PC-3 (cell line): ENCODE results near the gene GJD3. TPM values are rescaled to one million over a fixed set of nuclear protein-coding genes. Genes with fewer than 3 reads are reported as not detected.

Experiments used
- ATAC-seq: fragments of 200-7000 bp; cut with Tn5 transposase; 2 replicates; pipeline ENCODE4 v1.9.1; 2020; ENCODE audit warnings: mild to moderate bottlenecking, moderate library complexity
- BruUV-seq: library from RNA; stranded (reverse); fragments of 400-500 nt; replicated peaks from 2 replicates; lab custom pipeline; 2021; lab: Mats Ljungman, UMichigan
- CTCF ChIA-PET: fragments of 300-600 bp; sonication (Branson Sonifier 250); formaldehyde crosslinking; loops from one replicate; lab custom pipeline; 2022; ENCODE audit warnings: antibody characterized with exemption; lab: Charles Lee
- POLR2A ChIA-PET: fragments of 300-600 bp; sonication (Branson Sonifier 250); formaldehyde crosslinking; loops from one replicate; lab custom pipeline; 2022; ENCODE audit warnings: antibody characterized with exemption; ENCODE audit not compliant: unreplicated experiment; lab: Charles Lee
- DNase-seq: peaks from one replicate; pipeline ENCODE4 v3.0.0-alpha.2; 2015
- H2AFZ ChIP-seq: fragments of 300-600 bp; sonication (generic); 2 replicates; pipeline ENCODE4 v1.6.0; 2016; ENCODE audit warnings: antibody characterized with exemption, low read length
- H3F3A ChIP-seq: fragments of 300-600 bp; sonication (generic); one replicate; pipeline ENCODE4 v1.6.0; 2017; ENCODE audit warnings: antibody characterized with exemption, low read length, control low read depth, mild to moderate bottlenecking; ENCODE audit not compliant: unreplicated experiment
- H3K27ac ChIP-seq: fragments of 300-600 bp; sonication (generic); 2 replicates; pipeline ENCODE4 v1.5.1; 2016; ENCODE audit warnings: mild to moderate bottlenecking, low read length
- H3K27me3 ChIP-seq: fragments of 300-600 bp; sonication (generic); 2 replicates; pipeline ENCODE4 v1.6.1; 2016; ENCODE audit warnings: low read length, mixed read lengths
- H3K36me3 ChIP-seq: fragments of 300-600 bp; sonication (generic); 2 replicates; pipeline ENCODE4 v1.6.1; 2016; ENCODE audit warnings: low read depth, mixed run types, low read length, mixed read lengths
- H3K4me1 ChIP-seq: fragments of 300-600 bp; sonication (generic); 2 replicates; pipeline ENCODE4 v1.5.1; 2016; ENCODE audit warnings: low read length; ENCODE audit not compliant: insufficient read depth
- H3K4me2 ChIP-seq: fragments of 300-600 bp; sonication (generic); 2 replicates; pipeline ENCODE4 v1.6.0; 2016; ENCODE audit warnings: low read length
- H3K4me3 ChIP-seq: fragments of 300-600 bp; sonication (generic); 2 replicates; pipeline ENCODE4 v1.5.1; 2016; ENCODE audit warnings: mild to moderate bottlenecking, low read length, mixed read lengths
- H3K79me2 ChIP-seq: fragments of 300-600 bp; sonication (generic); 2 replicates; pipeline ENCODE4 v1.6.1; 2017; ENCODE audit warnings: low read length, mixed read lengths
- H3K9ac ChIP-seq: fragments of 300-600 bp; sonication (generic); 2 replicates; pipeline ENCODE4 v1.6.0; 2016; ENCODE audit warnings: mild to moderate bottlenecking, low read length
- H3K9me2 ChIP-seq: fragments of 300-600 bp; sonication (generic); replicated peaks from 2 replicates; pipeline ENCODE4 v1.6.1; 2016; ENCODE audit warnings: mixed run types, low read length, mixed read lengths
- H3K9me3 ChIP-seq: fragments of 300-600 bp; sonication (generic); 2 replicates; pipeline ENCODE4 v1.6.1; 2016; ENCODE audit warnings: low read length, mixed read lengths
- H4K20me1 ChIP-seq: fragments of 300-600 bp; sonication (generic); 2 replicates; pipeline ENCODE4 v1.6.1; 2016; ENCODE audit warnings: low read length, mixed read lengths
- EZH2 ChIP-seq: fragments of 300-600 bp; sonication (generic); IDR thresholded peaks from one replicate; pipeline ENCODE4 v1.6.1; 2017; ENCODE audit warnings: antibody characterized with exemption, mild to moderate bottlenecking, low read length; ENCODE audit not compliant: unreplicated experiment
- EZH2phosphoT487 ChIP-seq: fragments of 300-600 bp; sonication (generic); IDR thresholded peaks from 2 replicates; pipeline ENCODE4 v1.6.1; 2018; ENCODE audit warnings: mild to moderate bottlenecking, antibody characterized with exemption, low read length, borderline replicate concordance
- intact Hi-C: fragments of 100-400 bp; cut with micrococcal nuclease; formaldehyde crosslinking; loops from 2 replicates; pipeline ENCODE4 v1.9.0; 2023
- total RNA-seq: library from RNA; depleted of rRNA; stranded (reverse); fragments of >200 nt; gene quantifications from 2 replicates; pipeline ENCODE4 v1.2.3, GENCODE V29; 2014
- TF ChIP-seq, protein P1 (sequence below): fragments of 300-600 bp; sonication (generic); conservative IDR thresholded peaks from 2 replicates; pipeline ENCODE4 v1.5.1; 2017; ENCODE audit warnings: antibody characterized with exemption, low read depth, mild to moderate bottlenecking, low read length

Gene GJD3
- total RNA-seq, 1 experiment from 2014 or later, result not detected

DNA sequence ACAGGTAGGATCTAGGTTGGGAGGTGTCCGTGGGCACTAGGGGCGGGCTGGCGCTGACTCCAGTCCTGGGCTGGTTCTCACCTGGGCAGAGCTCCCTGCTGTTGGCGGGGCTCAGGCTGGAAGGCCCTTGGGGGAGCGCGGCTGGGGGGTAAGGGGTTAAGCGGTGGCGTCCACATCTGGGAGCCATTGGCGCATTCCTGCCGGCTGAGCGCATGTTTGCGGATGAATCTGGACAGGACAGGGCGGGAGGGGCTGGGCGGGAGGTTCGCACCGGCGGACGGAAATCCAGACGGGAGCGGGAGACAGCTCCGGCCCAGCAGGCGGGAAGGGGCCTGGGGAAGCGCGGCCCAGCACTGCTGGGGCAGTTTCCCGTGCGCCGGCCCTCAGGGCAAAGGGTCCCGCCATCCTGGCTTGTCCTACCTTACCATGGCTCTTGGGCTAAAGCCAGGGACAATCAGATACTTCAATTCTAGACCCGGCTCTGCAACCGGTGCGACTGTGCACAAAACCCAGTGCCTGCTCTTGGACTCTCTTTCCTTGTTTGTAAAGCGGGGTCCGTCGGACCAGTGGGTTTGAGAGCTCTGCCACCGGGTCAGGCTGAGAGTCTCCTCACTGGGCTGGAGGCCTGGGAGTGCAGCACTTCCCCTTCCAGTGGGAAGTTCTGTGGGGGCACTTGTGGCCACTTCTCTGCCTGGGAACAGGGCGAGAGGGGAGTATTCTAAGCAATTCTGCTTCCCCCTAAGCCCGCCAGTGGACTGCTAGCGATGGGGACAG is 47.8 kb downstream of the GJD3 start:
- peak; percentile 63 for DNase-seq
- Histone ChIP-seq H3K9me3 (no peaks in the 10 kb centered on the region), H2AFZ (peak overlapping the region; percentile 72), H3K36me3 (no peaks in the 10 kb centered on the region), H3K27ac (peak overlapping the region; percentile 83), H3K4me3 (peak overlapping the region; percentile 99), H3K4me1 (peaks cover 74% of the 10 kb centered on the region), H3F3A (no peaks in the 10 kb centered on the region), H3K4me2 (peak overlapping the region; percentile 93), H4K20me1 (peaks cover 10% of the 10 kb centered on the region; the same call in 1 of the 2 replicates), H3K79me2 (peaks cover 40% of the 10 kb centered on the region), H3K9me2 (no peaks in the 10 kb centered on the region), H3K9ac (peak overlapping the region; percentile 69), H3K27me3 (no peaks in the 10 kb centered on the region)
- ChIA-PET CTCF (interaction anchor here (1.4 kb wide), 1 partner anchor 14 kb away, joined by 9 read pairs; no protein-coding TSS in a partner anchor), POLR2A (interaction anchor here (0.6 kb wide), 1 partner anchor 49 kb away, joined by 9 read pairs; no protein-coding TSS in a partner anchor)
- peak; percentile 7 for ATAC-seq
- intact Hi-C loops, result loop anchor here (2.0 kb wide), 1 partner anchor 24 kb away; no protein-coding TSS in a partner anchor
- TF ChIP-seq EZH2phosphoT487, result no peak
- TF ChIP-seq, protein P1, sequence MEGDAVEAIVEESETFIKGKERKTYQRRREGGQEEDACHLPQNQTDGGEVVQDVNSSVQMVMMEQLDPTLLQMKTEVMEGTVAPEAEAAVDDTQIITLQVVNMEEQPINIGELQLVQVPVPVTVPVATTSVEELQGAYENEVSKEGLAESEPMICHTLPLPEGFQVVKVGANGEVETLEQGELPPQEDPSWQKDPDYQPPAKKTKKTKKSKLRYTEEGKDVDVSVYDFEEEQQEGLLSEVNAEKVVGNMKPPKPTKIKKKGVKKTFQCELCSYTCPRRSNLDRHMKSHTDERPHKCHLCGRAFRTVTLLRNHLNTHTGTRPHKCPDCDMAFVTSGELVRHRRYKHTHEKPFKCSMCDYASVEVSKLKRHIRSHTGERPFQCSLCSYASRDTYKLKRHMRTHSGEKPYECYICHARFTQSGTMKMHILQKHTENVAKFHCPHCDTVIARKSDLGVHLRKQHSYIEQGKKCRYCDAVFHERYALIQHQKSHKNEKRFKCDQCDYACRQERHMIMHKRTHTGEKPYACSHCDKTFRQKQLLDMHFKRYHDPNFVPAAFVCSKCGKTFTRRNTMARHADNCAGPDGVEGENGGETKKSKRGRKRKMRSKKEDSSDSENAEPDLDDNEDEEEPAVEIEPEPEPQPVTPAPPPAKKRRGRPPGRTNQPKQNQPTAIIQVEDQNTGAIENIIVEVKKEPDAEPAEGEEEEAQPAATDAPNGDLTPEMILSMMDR, result no peak; the same call in 1 of the 2 replicates
- no peak for TF ChIP-seq EZH2
- BruUV-seq, result no TSS peak

DNA sequence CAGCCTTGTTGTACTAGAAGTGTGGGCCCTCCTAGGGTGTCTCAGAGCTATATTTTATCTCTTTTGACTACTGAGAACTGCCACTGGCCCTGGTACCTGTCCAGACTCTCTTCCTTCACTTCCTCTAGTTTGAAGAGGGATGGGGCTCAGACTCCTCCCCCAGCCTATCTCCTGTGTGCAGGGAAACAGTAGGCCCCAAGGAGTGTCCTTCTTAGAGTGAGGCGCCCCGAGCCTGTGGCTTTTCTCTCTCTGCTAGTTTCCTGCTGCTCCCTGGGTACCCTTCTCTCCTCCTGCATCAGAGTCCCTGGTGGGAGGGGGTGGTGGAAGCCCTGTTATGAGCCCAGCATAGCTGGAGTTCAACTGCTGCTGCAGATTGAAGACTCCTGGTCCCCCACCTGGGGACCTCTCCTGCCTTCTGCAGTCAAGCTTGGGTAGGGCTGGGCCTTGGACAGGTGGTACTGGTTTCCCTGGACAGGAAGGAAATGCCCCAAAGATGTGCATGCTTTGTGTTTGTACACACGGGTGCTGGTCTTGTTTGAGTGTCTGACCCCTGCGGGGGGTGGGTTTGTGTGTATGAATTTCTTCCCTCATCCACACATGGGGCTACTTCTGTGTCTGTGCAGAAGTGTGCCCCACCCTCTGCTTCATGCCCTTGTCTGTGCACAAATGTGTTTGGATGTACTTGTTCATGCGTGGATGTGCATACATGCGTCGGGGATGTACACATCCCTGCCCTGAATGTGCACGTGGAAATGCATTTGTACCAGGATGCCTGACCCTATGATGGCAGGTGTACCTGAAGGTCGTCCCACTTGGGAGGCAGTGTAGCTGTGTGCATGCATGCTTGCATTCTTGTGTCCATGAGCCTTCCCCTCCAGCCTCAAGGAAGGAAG is 48.6 kb downstream of the GJD3 start:
- Histone ChIP-seq H3K27ac (peak overlapping the region; percentile 83), H3K4me1 (peaks cover 76% of the 10 kb centered on the region), H2AFZ (peak overlapping the region; percentile 62), H3K4me2 (peak overlapping the region; percentile 93), H3K27me3 (no peaks in the 10 kb centered on the region), H3K9ac (no peak overlapping the region), H3K9me3 (no peaks in the 10 kb centered on the region), H3K9me2 (no peaks in the 10 kb centered on the region), H3K79me2 (peaks cover 32% of the 10 kb centered on the region), H4K20me1 (peaks cover 10% of the 10 kb centered on the region; the same call in 1 of the 2 replicates), H3K36me3 (no peaks in the 10 kb centered on the region), H3F3A (no peaks in the 10 kb centered on the region), H3K4me3 (peak overlapping the region; percentile 48)
- DNase-seq (no peak), ATAC-seq (no peak)
- ChIA-PET POLR2A (no interaction called here), CTCF (interaction anchor here (1.4 kb wide), 1 partner anchor 13 kb away, joined by 9 read pairs; no protein-coding TSS in a partner anchor)
- no TSS peak for BruUV-seq
- intact Hi-C loops, result loop anchor here (2.0 kb wide), 1 partner anchor 25 kb away; no protein-coding TSS in a partner anchor
- TF ChIP-seq, protein P1, result no peak
- TF ChIP-seq EZH2 (no peak), EZH2phosphoT487 (no peak)
